HepG2 (cell line): Measurements from ENCODE around the gene SNRNP27. TPM values are rescaled to one million over a fixed set of nuclear protein-coding genes. Genes with fewer than 3 reads are reported as not detected.

ENCODE experiments used
- GFI1 ChIP-seq: sonication (generic); formaldehyde crosslinking; IDR thresholded peaks from 2 replicates; pipeline ENCODE4 v1.5.0; 2020; ENCODE audit warnings: missing genetic modification reagents, mild to moderate bottlenecking, borderline replicate concordance
- MAZ ChIP-seq, 2 experiments: sonication (generic) in 1 of 2; formaldehyde crosslinking in 1 of 2; IDR thresholded peaks; 2 replicates each; pipeline versions ENCODE4 v1.5.0 to v1.6.1; 2012 to 2020; ENCODE audit warnings: low read depth in 2 of 2, mild to moderate bottlenecking in 2 of 2, borderline replicate concordance in 1 of 2, improper control_type of control experiment in 1 of 2, low read length in 1 of 2, missing genetic modification reagents in 1 of 2, moderate library complexity in 1 of 2
- NR2C2 ChIP-seq: sonication (generic); formaldehyde crosslinking; IDR thresholded peaks from 2 replicates; pipeline ENCODE4 v1.4.0; 2020; ENCODE audit warnings: missing genetic modification reagents, mild to moderate bottlenecking, moderate library complexity, borderline replicate concordance
- SSRP1 ChIP-seq: IDR thresholded peaks from 2 replicates; pipeline ENCODE4 v1.6.1; 2016; ENCODE audit warnings: control low read depth
- TCF7 ChIP-seq: sonication (generic); IDR thresholded peaks from 2 replicates; pipeline ENCODE4 v1.6.1; 2016; ENCODE audit warnings: antibody characterized with exemption, low read depth
- ZMYM4 ChIP-seq: sonication (generic); formaldehyde crosslinking; IDR thresholded peaks from 2 replicates; pipeline ENCODE4 v1.8.1; 2023; ENCODE audit warnings: mild to moderate bottlenecking, missing genetic modification reagents
- ZNF282 ChIP-seq: fragments of 450-650 bp; IDR thresholded peaks from 2 replicates; pipeline ENCODE4 v1.6.1; 2018; ENCODE audit not compliant: partially characterized antibody
- ZNF317 ChIP-seq: sonication (generic); formaldehyde crosslinking; IDR thresholded peaks from 2 replicates; pipeline ENCODE4 v1.5.0; 2020; ENCODE audit warnings: mild to moderate bottlenecking, missing genetic modification reagents
- ZNF550 ChIP-seq: sonication (generic); formaldehyde crosslinking; IDR thresholded peaks from 2 replicates; pipeline ENCODE4 v1.4.0; 2020; ENCODE audit warnings: mild to moderate bottlenecking, missing genetic modification reagents, borderline replicate concordance
- ZNF619 ChIP-seq: sonication (generic); formaldehyde crosslinking; IDR thresholded peaks from 2 replicates; pipeline ENCODE4 v1.4.0; 2020; ENCODE audit warnings: mild to moderate bottlenecking, missing genetic modification reagents
- polyA plus RNA-seq, 8 experiments: library from polyadenylated mRNA; depleted of rRNA in 3 of 8; stranded (reverse) in 7 of 8; unstranded in 1 of 8; fragments of >200 nt; fragmentation: Illumina TruSeq in 4 of 8; extraction: Trizol in 4 of 8; gene quantifications; 2 replicates each; pipeline versions ENCODE4 v1.2.1 to v1.2.3, GENCODE V29; 2011 to 2016; ENCODE audit warnings: low read depth in 4 of 8, missing spikeins in 1 of 8, mixed read lengths in 1 of 8; ENCODE audit not compliant: insufficient read depth in 1 of 8
- total RNA-seq, 5 experiments: library from RNA; depleted of rRNA; stranded (reverse); fragments of >200 nt; fragmentation: Illumina TruSeq; extraction: Trizol; gene quantifications; 2 replicates each; pipeline ENCODE4 v1.2.3, GENCODE V29; 2016; ENCODE audit warnings: low read depth in 1 of 5
- TF ChIP-seq, protein P1 (sequence below): sonication (generic); formaldehyde crosslinking; IDR thresholded peaks from 2 replicates; pipeline ENCODE4 v1.4.0; 2020; ENCODE audit warnings: mild to moderate bottlenecking, missing genetic modification reagents
- TF ChIP-seq, protein P2 (sequence below): sonication (generic); formaldehyde crosslinking; conservative IDR thresholded peaks from 2 replicates; pipeline ENCODE4 v1.8.0; 2022; ENCODE audit warnings: missing genetic modification reagents
- TF ChIP-seq, protein P3 (sequence below): sonication (generic); formaldehyde crosslinking; IDR thresholded peaks from 2 replicates; pipeline ENCODE4 v1.4.0; 2020; ENCODE audit warnings: missing genetic modification reagents
- TF ChIP-seq, protein P4 (sequence below): sonication (generic); formaldehyde crosslinking; IDR thresholded peaks from 2 replicates; pipeline ENCODE4 v1.9.0; 2021; ENCODE audit warnings: missing genetic modification reagents, mild to moderate bottlenecking, borderline replicate concordance
- TF ChIP-seq, protein P5 (sequence below): sonication (generic); formaldehyde crosslinking; IDR thresholded peaks from 2 replicates; pipeline ENCODE4 v1.5.1; 2020; ENCODE audit warnings: mild to moderate bottlenecking, missing genetic modification reagents, borderline replicate concordance
- TF ChIP-seq, protein P6 (sequence below): sonication (generic); formaldehyde crosslinking; IDR thresholded peaks from 2 replicates; pipeline ENCODE4 v1.4.0; 2020; ENCODE audit warnings: missing genetic modification reagents

SNRNP27 gene
- total and polyA plus RNA-seq, 2 of the 13 experiments (the other 11 are each of a cell fraction or from before 2014, with no cell fraction given), result 49.8 to 54.6 TPM

DNA sequence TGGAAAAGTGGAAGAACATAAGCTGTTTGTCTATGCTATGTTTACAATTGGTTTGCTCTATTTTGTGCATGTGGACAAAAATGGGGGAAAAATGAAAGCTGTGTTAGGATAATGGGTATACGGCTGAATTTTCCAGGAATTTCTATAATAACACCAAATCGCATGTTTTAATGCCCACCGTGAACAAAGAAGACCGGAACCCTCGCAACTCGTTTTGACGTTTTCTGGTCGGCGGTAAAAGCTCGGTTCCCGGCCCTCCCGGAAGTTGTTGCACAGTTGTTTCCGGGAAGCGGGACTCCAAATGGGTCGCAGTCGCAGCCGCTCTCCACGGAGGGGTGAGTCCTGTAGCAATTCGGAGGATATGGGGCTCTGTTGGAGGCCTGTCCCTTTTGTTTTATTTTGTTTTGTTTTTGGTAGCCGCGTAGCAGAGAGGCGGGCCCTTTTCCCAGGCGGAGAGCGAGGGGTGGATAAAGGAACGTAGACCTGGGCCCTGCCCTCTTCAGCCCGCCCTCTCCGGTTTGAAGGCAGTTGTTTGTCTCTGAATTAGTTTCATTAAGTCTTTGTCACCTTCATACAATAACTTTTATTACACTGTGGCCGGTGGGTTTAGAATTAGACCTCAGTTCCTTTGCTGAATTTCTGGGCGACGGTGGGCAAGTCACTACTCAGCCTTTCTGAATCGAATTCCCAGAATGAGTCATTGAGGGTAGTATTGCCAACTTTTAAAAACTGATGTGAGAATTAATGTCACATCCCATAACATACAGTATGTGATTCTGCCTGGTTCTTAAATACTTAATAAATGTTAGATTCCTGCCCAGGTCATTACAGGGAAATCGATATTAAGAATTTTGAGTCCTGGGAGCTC lies at the start of gene SNRNP27 (continued):
- TF ChIP-seq, protein P1, sequence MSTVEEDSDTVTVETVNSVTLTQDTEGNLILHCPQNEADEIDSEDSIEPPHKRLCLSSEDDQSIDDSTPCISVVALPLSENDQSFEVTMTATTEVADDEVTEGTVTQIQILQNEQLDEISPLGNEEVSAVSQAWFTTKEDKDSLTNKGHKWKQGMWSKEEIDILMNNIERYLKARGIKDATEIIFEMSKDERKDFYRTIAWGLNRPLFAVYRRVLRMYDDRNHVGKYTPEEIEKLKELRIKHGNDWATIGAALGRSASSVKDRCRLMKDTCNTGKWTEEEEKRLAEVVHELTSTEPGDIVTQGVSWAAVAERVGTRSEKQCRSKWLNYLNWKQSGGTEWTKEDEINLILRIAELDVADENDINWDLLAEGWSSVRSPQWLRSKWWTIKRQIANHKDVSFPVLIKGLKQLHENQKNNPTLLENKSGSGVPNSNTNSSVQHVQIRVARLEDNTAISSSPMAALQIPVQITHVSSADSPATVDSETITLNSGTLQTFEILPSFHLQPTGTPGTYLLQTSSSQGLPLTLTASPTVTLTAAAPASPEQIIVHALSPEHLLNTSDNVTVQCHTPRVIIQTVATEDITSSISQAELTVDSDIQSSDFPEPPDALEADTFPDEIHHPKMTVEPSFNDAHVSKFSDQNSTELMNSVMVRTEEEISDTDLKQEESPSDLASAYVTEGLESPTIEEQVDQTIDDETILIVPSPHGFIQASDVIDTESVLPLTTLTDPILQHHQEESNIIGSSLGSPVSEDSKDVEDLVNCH, result no peak
- TF ChIP-seq NR2C2 (CRISPR knock-in tag) (peak; percentile 96), ZNF317 (CRISPR knock-in tag) (peak; percentile 73; the same call in 1 of the 2 replicates), MAZ (IDR thresholded peaks at IDR 0.05; ENCODE audit: borderline replicate concordance, low read depth, low read length) (peak; percentile 62; the same call in 1 of the 2 replicates), MAZ (CRISPR knock-in tag; IDR thresholded peaks at IDR 0.05; ENCODE audit: low read depth) (peak; percentile 89), ZMYM4 (CRISPR knock-in tag) (peak; percentile 86), SSRP1 (CRISPR knock-in tag) (no peak), GFI1 (CRISPR knock-in tag) (no peak), ZNF619 (peak; percentile 87; the same call in 1 of the 2 replicates), ZNF282 (no peak), TCF7 (no peak), ZNF550 (CRISPR knock-in tag) (no peak)
- TF ChIP-seq, protein P2, sequence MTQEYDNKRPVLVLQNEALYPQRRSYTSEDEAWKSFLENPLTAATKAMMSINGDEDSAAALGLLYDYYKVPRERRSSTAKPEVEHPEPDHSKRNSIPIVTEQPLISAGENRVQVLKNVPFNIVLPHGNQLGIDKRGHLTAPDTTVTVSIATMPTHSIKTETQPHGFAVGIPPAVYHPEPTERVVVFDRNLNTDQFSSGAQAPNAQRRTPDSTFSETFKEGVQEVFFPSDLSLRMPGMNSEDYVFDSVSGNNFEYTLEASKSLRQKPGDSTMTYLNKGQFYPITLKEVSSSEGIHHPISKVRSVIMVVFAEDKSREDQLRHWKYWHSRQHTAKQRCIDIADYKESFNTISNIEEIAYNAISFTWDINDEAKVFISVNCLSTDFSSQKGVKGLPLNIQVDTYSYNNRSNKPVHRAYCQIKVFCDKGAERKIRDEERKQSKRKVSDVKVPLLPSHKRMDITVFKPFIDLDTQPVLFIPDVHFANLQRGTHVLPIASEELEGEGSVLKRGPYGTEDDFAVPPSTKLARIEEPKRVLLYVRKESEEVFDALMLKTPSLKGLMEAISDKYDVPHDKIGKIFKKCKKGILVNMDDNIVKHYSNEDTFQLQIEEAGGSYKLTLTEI, result no peak
- TF ChIP-seq, protein P3, sequence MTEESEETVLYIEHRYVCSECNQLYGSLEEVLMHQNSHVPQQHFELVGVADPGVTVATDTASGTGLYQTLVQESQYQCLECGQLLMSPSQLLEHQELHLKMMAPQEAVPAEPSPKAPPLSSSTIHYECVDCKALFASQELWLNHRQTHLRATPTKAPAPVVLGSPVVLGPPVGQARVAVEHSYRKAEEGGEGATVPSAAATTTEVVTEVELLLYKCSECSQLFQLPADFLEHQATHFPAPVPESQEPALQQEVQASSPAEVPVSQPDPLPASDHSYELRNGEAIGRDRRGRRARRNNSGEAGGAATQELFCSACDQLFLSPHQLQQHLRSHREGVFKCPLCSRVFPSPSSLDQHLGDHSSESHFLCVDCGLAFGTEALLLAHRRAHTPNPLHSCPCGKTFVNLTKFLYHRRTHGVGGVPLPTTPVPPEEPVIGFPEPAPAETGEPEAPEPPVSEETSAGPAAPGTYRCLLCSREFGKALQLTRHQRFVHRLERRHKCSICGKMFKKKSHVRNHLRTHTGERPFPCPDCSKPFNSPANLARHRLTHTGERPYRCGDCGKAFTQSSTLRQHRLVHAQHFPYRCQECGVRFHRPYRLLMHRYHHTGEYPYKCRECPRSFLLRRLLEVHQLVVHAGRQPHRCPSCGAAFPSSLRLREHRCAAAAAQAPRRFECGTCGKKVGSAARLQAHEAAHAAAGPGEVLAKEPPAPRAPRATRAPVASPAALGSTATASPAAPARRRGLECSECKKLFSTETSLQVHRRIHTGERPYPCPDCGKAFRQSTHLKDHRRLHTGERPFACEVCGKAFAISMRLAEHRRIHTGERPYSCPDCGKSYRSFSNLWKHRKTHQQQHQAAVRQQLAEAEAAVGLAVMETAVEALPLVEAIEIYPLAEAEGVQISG (CRISPR knock-in tag), result peak; percentile 96
- TF ChIP-seq, protein P4, sequence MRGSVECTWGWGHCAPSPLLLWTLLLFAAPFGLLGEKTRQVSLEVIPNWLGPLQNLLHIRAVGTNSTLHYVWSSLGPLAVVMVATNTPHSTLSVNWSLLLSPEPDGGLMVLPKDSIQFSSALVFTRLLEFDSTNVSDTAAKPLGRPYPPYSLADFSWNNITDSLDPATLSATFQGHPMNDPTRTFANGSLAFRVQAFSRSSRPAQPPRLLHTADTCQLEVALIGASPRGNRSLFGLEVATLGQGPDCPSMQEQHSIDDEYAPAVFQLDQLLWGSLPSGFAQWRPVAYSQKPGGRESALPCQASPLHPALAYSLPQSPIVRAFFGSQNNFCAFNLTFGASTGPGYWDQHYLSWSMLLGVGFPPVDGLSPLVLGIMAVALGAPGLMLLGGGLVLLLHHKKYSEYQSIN (CRISPR knock-in tag), result no peak
- TF ChIP-seq, protein P5, sequence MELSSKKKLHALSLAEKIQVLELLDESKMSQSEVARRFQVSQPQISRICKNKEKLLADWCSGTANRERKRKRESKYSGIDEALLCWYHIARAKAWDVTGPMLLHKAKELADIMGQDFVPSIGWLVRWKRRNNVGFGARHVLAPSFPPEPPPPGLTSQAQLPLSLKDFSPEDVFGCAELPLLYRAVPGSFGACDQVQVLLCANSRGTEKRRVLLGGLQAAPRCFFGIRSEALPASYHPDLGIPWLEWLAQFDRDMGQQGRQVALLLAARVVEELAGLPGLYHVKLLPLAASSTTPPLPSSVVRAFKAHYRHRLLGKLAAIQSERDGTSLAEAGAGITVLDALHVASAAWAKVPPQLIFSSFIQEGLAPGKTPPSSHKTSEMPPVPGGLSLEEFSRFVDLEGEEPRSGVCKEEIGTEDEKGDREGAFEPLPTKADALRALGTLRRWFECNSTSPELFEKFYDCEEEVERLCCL, result peak; percentile 26; the same call in 1 of the 2 replicates
- TF ChIP-seq, protein P6, sequence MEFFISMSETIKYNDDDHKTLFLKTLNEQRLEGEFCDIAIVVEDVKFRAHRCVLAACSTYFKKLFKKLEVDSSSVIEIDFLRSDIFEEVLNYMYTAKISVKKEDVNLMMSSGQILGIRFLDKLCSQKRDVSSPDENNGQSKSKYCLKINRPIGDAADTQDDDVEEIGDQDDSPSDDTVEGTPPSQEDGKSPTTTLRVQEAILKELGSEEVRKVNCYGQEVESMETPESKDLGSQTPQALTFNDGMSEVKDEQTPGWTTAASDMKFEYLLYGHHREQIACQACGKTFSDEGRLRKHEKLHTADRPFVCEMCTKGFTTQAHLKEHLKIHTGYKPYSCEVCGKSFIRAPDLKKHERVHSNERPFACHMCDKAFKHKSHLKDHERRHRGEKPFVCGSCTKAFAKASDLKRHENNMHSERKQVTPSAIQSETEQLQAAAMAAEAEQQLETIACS (CRISPR knock-in tag), result no peak; the same call in 1 of the 2 replicates
